DMS153 treated with DMSO at 0.1 percent for 48 hours (cell line): ENCODE results near the gene ARMH3.

Experiments used
- DNase-seq: peaks from one replicate; lab custom pipeline; 2025; ENCODE audit not compliant: unreplicated experiment; lab: John Stamatoyannopoulos, UW

Gene ARMH3

GRCh38 chr10:101838416-101838970 lies 217.5 kb downstream of the ARMH3 start:
- no peak for DNase-seq

- no peak for DNase-seq
Observed at GRCh38 chr10:101837748-101838147, 218.2 kb downstream of the ARMH3 start.

- DNase-seq = no peak
Observed at GRCh38 chr10:101835362-101835761, 220.6 kb downstream of the ARMH3 start.

GRCh38 chr10:101834341-101834740 lies 221.6 kb downstream of the ARMH3 start:
- DNase-seq = no peak

- no peak for DNase-seq
Observed at GRCh38 chr10:101833466-101833865, 222.5 kb downstream of the ARMH3 start.

- no peak for DNase-seq
Observed at GRCh38 chr10:101832325-101832771, 223.6 kb downstream of the ARMH3 start.

- no peak for DNase-seq
Observed at GRCh38 chr10:101831169-101831811, 224.7 kb downstream of the ARMH3 start.

- peak; percentile 72 for DNase-seq
Observed at GRCh38 chr10:101830322-101831168, 225.4 kb downstream of the ARMH3 start.

- DNase-seq = peak; percentile 24
Observed at GRCh38 chr10:101829561-101830315, 226.2 kb downstream of the ARMH3 start.

- DNase-seq = no peak
Observed at GRCh38 chr10:101828766-101829551, 227.0 kb downstream of the ARMH3 start.

- DNase-seq = no peak
Observed at GRCh38 chr10:101827919-101828600, 227.9 kb downstream of the ARMH3 start.

GRCh38 chr10:101826852-101827434 lies 229.0 kb downstream of the ARMH3 start:
- no peak for DNase-seq

GRCh38 chr10:101824736-101825135 lies 231.2 kb downstream of the ARMH3 start:
- no peak for DNase-seq

GRCh38 chr10:101818872-101819633 lies 236.9 kb downstream of the ARMH3 start:
- no peak for DNase-seq

GRCh38 chr10:101818119-101818871 lies 237.7 kb downstream of the ARMH3 start, which contains the start of gene OGA:
Gene OGA (minus strand): TSS chr10:101818444. CDS start chr10:101818022, 422 bp downstream.
- peak; percentile 99 for DNase-seq

GRCh38 chr10:101817337-101818118 lies 238.4 kb downstream of the ARMH3 start:
- DNase-seq = no peak

GRCh38 chr10:101816913-101817336 lies 239.0 kb downstream of the ARMH3 start:
- no peak for DNase-seq
